Ovary (tissue), 9 donors: ENCODE measurements around the gene NPAS3. TPM values are rescaled to one million over a fixed set of nuclear protein-coding genes. Genes with fewer than 3 reads are reported as not detected.
A peak's percentile ranks its signal among the peaks of the same experiment; 100 is the strongest.

Experiments
- DNase-seq, 5 donors: peaks; one replicate each; pipeline ENCODE4 v3.0.0-alpha.2; 2019 to 2020
- H3K27ac ChIP-seq, 2 donors: fragments of 200-600 bp; one replicate each; pipeline versions ENCODE4 v1.5.1 to v1.8.0; 2019 to 2022
- H3K27me3 ChIP-seq: fragments of 200-600 bp; one replicate; pipeline ENCODE4 v1.8.0; 2022
- H3K36me3 ChIP-seq: fragments of 200-600 bp; sonication (generic); one replicate; pipeline ENCODE4 v1.5.1; 2019
- H3K4me1 ChIP-seq: one replicate; pipeline ENCODE4 v1.8.1; 2013; ENCODE audit warnings: mild to moderate bottlenecking, moderate library complexity; ENCODE audit not compliant: insufficient read depth
- H3K4me3 ChIP-seq: fragments of 200-600 bp; sonication (generic); one replicate; pipeline ENCODE4 v1.5.1; 2017
- H3K9me3 ChIP-seq, 2 donors: fragments of 200-600 bp in 1 of 2; sonication (generic) in 1 of 2; one replicate each; pipeline versions ENCODE4 v1.5.1 to v1.8.1; 2013 to 2019; ENCODE audit warnings: mild to moderate bottlenecking in 1 of 2, moderate library complexity in 1 of 2
- CTCF ChIP-seq, 3 donors: fragments of 450-650 bp in 2 of 3; fragments of 200-600 bp in 1 of 3; IDR thresholded peaks; one replicate each; pipeline versions ENCODE4 v1.5.1 to v1.8.0; 2016 to 2022; ENCODE audit warnings: antibody characterized with exemption in 3 of 3, mild to moderate bottlenecking in 1 of 3
- EP300 ChIP-seq: sonication (generic); formaldehyde crosslinking; IDR thresholded peaks from one replicate; pipeline ENCODE4 v1.6.1; 2017; ENCODE audit warnings: antibody characterized with exemption
- POLR2A ChIP-seq: fragments of 450-650 bp; IDR thresholded peaks from one replicate; pipeline ENCODE4 v1.6.1; 2017; ENCODE audit warnings: antibody characterized with exemption, mild to moderate bottlenecking, moderate library complexity
- WGBS, 3 donors: extraction: QIAGEN DNeasy Blood & Tissue Kit in 1 of 3; methylation state at CpG; one replicate each; pipeline versions ENCODE4 v1.1.5 to v1.1.7; 2013 to 2017; 5-methylcytosine and 5-hydroxymethylcytosine counted together
- intact Hi-C, 4 donors: fragments of 100-400 bp; cut with DNase I; formaldehyde crosslinking; loops; one replicate each; pipeline versions ENCODE4 v1.11.0 to v1.15.1; 2022 to 2023
- polyA plus RNA-seq, 2 donors: library from polyadenylated mRNA; stranded (reverse); fragments of 200-250 nt in 1 of 2; fragments of 350-450 nt in 1 of 2; fragmentation: Illumina TruSeq in 1 of 2; extraction: RNeasy Lipid Tissue Mini Kit (QIAGEN cat#74804) in 1 of 2; gene quantifications; one replicate each; pipeline ENCODE4 v1.2.3, GENCODE V29; 2013 to 2014
- total RNA-seq, 7 donors: library from RNA; depleted of rRNA in 2 of 7; stranded (reverse); fragments of >200 nt in 2 of 7; fragmentation: NEBNext Ultra II Directional in 3 of 7; extraction: Animal tissue kit (Norgen Biotek cat#: 25700) in 3 of 7; gene quantifications; one replicate each; pipeline versions ENCODE4 v1.1.0 to v1.2.4, GENCODE V29; 2016 to 2023
- donor health status: DM: no; HTN: no; CAD: no; lungs with moderate emphysema.
- donor health status: DM: no; HTN: no; CAD: no.
- donor health status: Bipolar disorder and iron deficiency.
- donor health status: DM: yes; HTN: yes; CAD: no.
- donor health status: DM: no; HTN: no; CAD: no.
- donor health status: DM: yes; HTN: yes; CAD: no.

Gene NPAS3
- total and polyA plus RNA-seq, 9 donors: 1.9 to 15.4 (median 11.4) TPM

- WGBS, 3 donors: 46 to 54% (median 50%) methylated on average over 11 of the region's 11 CpGs
- DNase-seq: no peak
- TF ChIP-seq POLR2A: no peak
- no peak for TF ChIP-seq EP300
- no peak for TF ChIP-seq CTCF (IDR thresholded peaks at IDR 0.05)
- Histone ChIP-seq H3K9me3 (no peaks in the 10 kb centered on the region), H3K4me1 (no peaks in the 10 kb centered on the region), H3K27me3 (no peaks in the 10 kb centered on the region), H3K27ac (no peak overlapping the region), H3K36me3 (no peaks in the 10 kb centered on the region), H3K4me3 (no peak overlapping the region)
- intact Hi-C loops: loop anchor here (2.0 to 10.0 kb wide), 3 partner anchors 855 to 1221 kb away; partner anchors contain the start of gene NPAS3 (in 1 of the 4)
Measured at GRCh38 chr14:33793398-33794110, 854.9 kb downstream of the NPAS3 start.

DNA sequence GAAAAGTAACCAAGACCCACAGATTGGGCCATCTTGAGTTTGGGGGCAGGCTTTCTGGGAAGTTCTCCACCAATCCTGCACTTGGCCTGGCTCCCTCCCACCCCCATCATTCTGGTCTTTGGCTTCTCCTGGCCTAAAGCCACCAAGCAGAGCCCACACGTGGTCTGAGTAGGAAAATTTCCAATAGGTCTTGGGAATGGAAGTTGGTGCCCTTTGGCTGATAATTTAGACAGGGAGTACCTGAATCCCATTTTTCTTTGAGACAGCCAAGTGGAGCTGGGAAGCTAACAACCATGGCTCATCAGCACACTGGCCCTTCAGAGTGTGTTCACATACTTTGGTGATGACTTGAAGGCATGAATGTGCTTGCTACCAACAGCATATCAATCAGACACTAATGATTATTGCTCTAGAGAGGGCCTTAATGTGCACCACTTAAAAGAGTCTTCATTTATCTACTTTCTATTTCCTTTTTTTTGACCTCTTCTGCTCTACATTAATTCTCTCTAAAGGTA, 856.2 kb downstream of the NPAS3 start:
- no peaks in the 10 kb centered on the region for H3K27me3 ChIP-seq
- DNase-seq: no peak

GRCh38 chr14:33796356-33796755, 857.7 kb downstream of the NPAS3 start:
- H3K36me3 ChIP-seq: no peaks in the 10 kb centered on the region
- no peak overlapping the region for H3K27ac ChIP-seq
- no peak for TF ChIP-seq EP300
- no peak for TF ChIP-seq CTCF (IDR thresholded peaks at IDR 0.05)
- no peak for TF ChIP-seq POLR2A
- H3K27me3 ChIP-seq: no peaks in the 10 kb centered on the region
- intact Hi-C loops: loop anchor here in 2 of 4 donors (10.0 kb wide), 1 partner anchor 1222 kb away; no protein-coding TSS in a partner anchor
- H3K4me3 ChIP-seq: no peak overlapping the region
- no peak for DNase-seq
- H3K4me1 ChIP-seq: no peaks in the 10 kb centered on the region
- WGBS, 3 donors: 48 to 65% (median 62%) methylated on average over 3 of the region's 3 CpGs
- H3K9me3 ChIP-seq: no peaks in the 10 kb centered on the region

More for the DNA sequence above, 856.2 kb downstream of the NPAS3 start:
- no peaks in the 10 kb centered on the region for H3K36me3 ChIP-seq
- WGBS, 3 donors: 52 to 80% (median 63%) methylated on average over 1 of the region's 1 CpG
- no peak overlapping the region for H3K27ac ChIP-seq
- TF ChIP-seq POLR2A (no peak), EP300 (no peak), CTCF (IDR thresholded peaks at IDR 0.05) (no peak)
- H3K4me1 ChIP-seq: no peaks in the 10 kb centered on the region
- intact Hi-C loops: loop anchor here in 3 of 4 donors (5.0 to 10.0 kb wide), 2 partner anchors 1220 to 1223 kb away; no protein-coding TSS in a partner anchor
- H3K9me3 ChIP-seq: no peaks in the 10 kb centered on the region
- no peak overlapping the region for H3K4me3 ChIP-seq

- intact Hi-C loops: loop anchor here in 2 of 4 donors (10.0 kb wide), 1 partner anchor 1225 kb away; no protein-coding TSS in a partner anchor
- 33 to 51% (median 47%) methylated on average over 57 to 100 of the region's 100 CpGs for whole genome bisulfite sequencing, 3 donors
- Histone ChIP-seq H3K4me1 (no peaks in the 10 kb centered on the region), H3K27ac (no peak overlapping the region), H3K4me3 (no peak overlapping the region), H3K36me3 (no peaks in the 10 kb centered on the region), H3K27me3 (no peaks in the 10 kb centered on the region), H3K9me3 (no peaks in the 10 kb centered on the region)
- no peak for TF ChIP-seq EP300
- TF ChIP-seq POLR2A: no peak
- no peak for TF ChIP-seq CTCF (IDR thresholded peaks at IDR 0.05)
- peak in 1 of 5 donors; percentile 35 for DNase-seq
Measured at GRCh38 chr14:33799705-33800570, 861.3 kb downstream of the NPAS3 start.
